Activated CD8-positive, alpha-beta T cell treated with anti-CD3 and anti-CD28 coated beads for 36 hours (primary cell): ENCODE results near the gene FRMD4A. TPM values are rescaled to one million over a fixed set of nuclear protein-coding genes. Genes with fewer than 3 reads are reported as not detected.

Experiments
- ATAC-seq: fragments of 200-7000 bp; cut with Tn5 transposase; one replicate; pipeline ENCODE4 v1.10.0; 2021; ENCODE audit warnings: mild to moderate bottlenecking, moderate library complexity
- CTCF ChIA-PET: fragments of 350-600 bp; sonication (Branson Sonifier 250); formaldehyde crosslinking; loops from one replicate; lab custom pipeline; 2021; ENCODE audit warnings: antibody characterized with exemption; lab: Charles Lee
- POLR2A ChIA-PET: fragments of 350-600 bp; sonication (Branson Sonifier 250); formaldehyde crosslinking; loops from one replicate; lab custom pipeline; 2021; ENCODE audit warnings: antibody characterized with exemption; lab: Charles Lee
- DNase-seq: peaks from one replicate; pipeline ENCODE4 v3.0.0-alpha.2; 2020
- H3K27ac Mint-ChIP-seq: one replicate; pipeline ENCODE4 v1.8.0; 2021; ENCODE audit warnings: mild to moderate bottlenecking, mixed read lengths
- H3K27me3 Mint-ChIP-seq: one replicate; pipeline ENCODE4 v1.8.0; 2021; ENCODE audit warnings: mixed read lengths
- H3K36me3 Mint-ChIP-seq: one replicate; pipeline ENCODE4 v1.8.0; 2021; ENCODE audit warnings: low read depth, mixed read lengths
- H3K4me1 Mint-ChIP-seq: one replicate; pipeline ENCODE4 v1.8.0; 2021; ENCODE audit warnings: low read depth, mixed read lengths
- H3K4me3 Mint-ChIP-seq: one replicate; pipeline ENCODE4 v1.8.0; 2021; ENCODE audit warnings: mild to moderate bottlenecking, moderate library complexity, mixed read lengths
- H3K9me3 Mint-ChIP-seq: one replicate; pipeline ENCODE4 v1.8.0; 2021; ENCODE audit warnings: mixed read lengths
- intact Hi-C: fragments of 100-400 bp; cut with micrococcal nuclease; formaldehyde crosslinking; loops from one replicate; pipeline ENCODE4 v1.10.0; 2022
- total RNA-seq, 2 experiments: library from RNA; stranded (reverse); gene quantifications; one replicate each; pipeline ENCODE4 v1.2.3, GENCODE V29; 2021
- TF ChIP-seq, protein P1 (sequence below): fragments of 200-600 bp; IDR thresholded peaks from one replicate; pipeline ENCODE4 v1.8.0; 2022; ENCODE audit warnings: antibody characterized with exemption, mild to moderate bottlenecking

Gene FRMD4A
- total RNA-seq, 2 experiments from 2014 or later: 2.1 to 2.8 TPM

DNA sequence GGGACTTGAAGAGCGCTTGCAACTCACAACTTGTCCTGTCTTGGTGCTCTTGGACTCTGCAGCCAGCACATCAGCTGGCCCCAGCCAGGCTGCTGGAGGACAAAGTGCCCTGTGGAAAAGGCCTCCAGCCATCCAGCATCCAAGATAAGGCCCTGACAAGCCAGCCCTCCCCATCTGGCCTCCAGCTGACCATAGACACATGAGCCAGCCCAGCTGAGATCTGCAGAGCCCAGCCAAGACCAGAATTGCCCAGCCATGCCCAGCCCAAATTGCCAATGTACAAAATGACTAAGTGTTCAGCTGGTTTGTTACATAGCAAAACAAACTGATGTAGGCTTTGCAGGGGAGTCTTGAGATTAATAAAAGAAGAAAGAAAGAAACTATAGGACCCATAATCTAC is 36.0 kb upstream of the FRMD4A start:
- intact Hi-C loops: no loop called here
- Mint-ChIP-seq H3K27me3 (peaks cover 12% of the 10 kb centered on the region), H3K9me3 (no peaks in the 10 kb centered on the region), H3K27ac (no peak overlapping the region), H3K4me3 (no peak overlapping the region), H3K4me1 (no peaks in the 10 kb centered on the region), H3K36me3 (no peaks in the 10 kb centered on the region)
- ChIA-PET CTCF (no interaction called here), POLR2A (no interaction called here)
- TF ChIP-seq, protein P1, sequence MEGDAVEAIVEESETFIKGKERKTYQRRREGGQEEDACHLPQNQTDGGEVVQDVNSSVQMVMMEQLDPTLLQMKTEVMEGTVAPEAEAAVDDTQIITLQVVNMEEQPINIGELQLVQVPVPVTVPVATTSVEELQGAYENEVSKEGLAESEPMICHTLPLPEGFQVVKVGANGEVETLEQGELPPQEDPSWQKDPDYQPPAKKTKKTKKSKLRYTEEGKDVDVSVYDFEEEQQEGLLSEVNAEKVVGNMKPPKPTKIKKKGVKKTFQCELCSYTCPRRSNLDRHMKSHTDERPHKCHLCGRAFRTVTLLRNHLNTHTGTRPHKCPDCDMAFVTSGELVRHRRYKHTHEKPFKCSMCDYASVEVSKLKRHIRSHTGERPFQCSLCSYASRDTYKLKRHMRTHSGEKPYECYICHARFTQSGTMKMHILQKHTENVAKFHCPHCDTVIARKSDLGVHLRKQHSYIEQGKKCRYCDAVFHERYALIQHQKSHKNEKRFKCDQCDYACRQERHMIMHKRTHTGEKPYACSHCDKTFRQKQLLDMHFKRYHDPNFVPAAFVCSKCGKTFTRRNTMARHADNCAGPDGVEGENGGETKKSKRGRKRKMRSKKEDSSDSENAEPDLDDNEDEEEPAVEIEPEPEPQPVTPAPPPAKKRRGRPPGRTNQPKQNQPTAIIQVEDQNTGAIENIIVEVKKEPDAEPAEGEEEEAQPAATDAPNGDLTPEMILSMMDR: no peak
- DNase-seq: no peak
- no peak for ATAC-seq

DNA sequence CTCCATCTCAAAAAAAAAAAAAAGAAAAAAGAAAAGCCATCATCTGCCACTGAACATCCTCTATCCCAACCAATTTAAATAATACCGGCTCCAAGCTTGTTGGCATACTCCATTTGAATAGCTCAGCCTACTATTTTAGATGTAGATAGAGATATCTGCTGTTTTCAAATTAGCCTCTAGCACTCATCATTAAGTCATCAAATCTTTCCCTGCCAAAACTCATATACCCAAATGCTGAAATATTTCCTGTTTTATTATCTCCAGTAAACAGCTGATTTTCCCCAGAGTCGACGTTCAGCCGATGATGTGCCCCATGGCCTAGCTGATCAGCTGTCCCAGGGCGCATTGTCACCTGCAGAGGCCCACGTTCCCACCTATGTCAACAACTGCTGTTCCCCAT is 34.5 kb upstream of the FRMD4A start:
- ChIA-PET POLR2A (no interaction called here), CTCF (no interaction called here)
- no peak overlapping the region for H3K4me3 Mint-ChIP-seq
- H3K27me3 Mint-ChIP-seq: peaks cover 12% of the 10 kb centered on the region
- no peak for DNase-seq
- no peaks in the 10 kb centered on the region for H3K36me3 Mint-ChIP-seq
- ATAC-seq: no peak
- H3K27ac Mint-ChIP-seq: no peak overlapping the region
- intact Hi-C loops: no loop called here
- TF ChIP-seq, protein P1: no peak
- H3K4me1 Mint-ChIP-seq: no peaks in the 10 kb centered on the region
- H3K9me3 Mint-ChIP-seq: no peaks in the 10 kb centered on the region

DNA sequence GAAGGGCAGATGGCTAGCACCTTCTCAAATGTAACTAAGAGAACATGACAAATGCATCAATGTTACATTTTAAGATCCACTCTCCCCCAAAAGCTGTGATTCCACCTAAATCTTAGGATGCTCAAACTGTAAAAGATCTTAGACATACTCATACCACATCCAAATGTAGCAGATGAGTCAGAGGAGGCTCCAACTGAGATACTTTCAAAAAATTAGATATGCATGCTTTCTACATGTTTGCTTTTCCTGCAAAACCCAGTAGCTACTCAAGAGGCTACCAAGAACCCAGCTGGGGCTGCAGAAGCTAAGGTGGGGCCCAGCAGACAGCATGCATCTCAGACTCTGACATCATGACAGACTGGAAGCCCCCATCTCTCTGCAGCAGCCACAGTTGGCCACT is 31.4 kb upstream of the FRMD4A start:
- POLR2A ChIA-PET: no interaction called here
- TF ChIP-seq, protein P1: no peak
- Mint-ChIP-seq H3K36me3 (no peaks in the 10 kb centered on the region), H3K4me3 (no peak overlapping the region), H3K27me3 (peaks cover 5% of the 10 kb centered on the region), H3K9me3 (no peaks in the 10 kb centered on the region), H3K27ac (no peak overlapping the region), H3K4me1 (no peaks in the 10 kb centered on the region)
- intact Hi-C loops: no loop called here
- DNase-seq (no peak), ATAC-seq (no peak)
- CTCF ChIA-PET: no interaction called here

DNA sequence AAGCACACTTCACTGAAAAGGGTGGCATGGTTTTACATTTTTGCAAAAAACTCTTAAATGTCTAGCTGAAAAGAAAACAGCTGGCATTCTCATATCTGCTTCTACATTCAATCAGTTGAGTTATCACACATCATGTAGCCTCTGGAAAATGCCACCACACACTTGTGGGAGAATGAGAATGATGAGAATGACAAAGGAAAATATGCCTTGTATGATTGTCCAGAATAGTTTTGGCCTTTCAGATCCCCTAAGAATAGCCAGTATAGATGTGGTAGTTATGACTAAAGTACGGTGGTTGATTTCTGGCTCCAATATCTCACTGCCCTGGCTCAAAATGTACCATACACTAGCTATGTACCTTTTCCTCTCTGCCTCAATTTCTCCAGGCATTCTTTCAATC is 30.2 kb upstream of the FRMD4A start:
- H3K36me3 Mint-ChIP-seq: no peaks in the 10 kb centered on the region
- H3K27me3 Mint-ChIP-seq: peaks cover 8% of the 10 kb centered on the region
- ATAC-seq: no peak
- intact Hi-C loops: no loop called here
- ChIA-PET CTCF (no interaction called here), POLR2A (no interaction called here)
- H3K9me3 Mint-ChIP-seq: no peaks in the 10 kb centered on the region
- no peak overlapping the region for H3K4me3 Mint-ChIP-seq
- TF ChIP-seq, protein P1: no peak
- no peak overlapping the region for H3K27ac Mint-ChIP-seq
- no peak for DNase-seq
- H3K4me1 Mint-ChIP-seq: no peaks in the 10 kb centered on the region

DNA sequence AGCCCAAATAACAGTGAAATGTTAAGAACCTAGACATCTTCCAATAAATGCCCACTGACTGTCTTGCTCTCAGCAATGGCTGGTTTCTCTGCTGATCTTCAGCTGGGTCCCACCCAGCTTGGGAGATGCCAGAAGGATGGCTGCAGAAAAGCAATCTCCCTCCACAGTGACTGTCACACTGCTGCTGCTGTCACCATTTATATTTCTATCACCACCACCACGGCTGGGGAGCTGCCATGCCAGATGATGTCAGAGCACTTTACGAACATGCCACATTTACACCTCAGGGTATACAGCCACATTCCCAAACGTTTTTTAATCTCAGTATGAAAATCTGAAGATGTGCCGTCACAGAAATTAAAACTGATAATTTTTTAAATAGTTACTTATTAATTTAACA is 29.8 kb upstream of the FRMD4A start:
- Mint-ChIP-seq H3K36me3 (no peaks in the 10 kb centered on the region), H3K9me3 (no peaks in the 10 kb centered on the region), H3K4me1 (no peaks in the 10 kb centered on the region), H3K27ac (no peak overlapping the region), H3K4me3 (no peak overlapping the region), H3K27me3 (peaks cover 8% of the 10 kb centered on the region)
- DNase-seq: no peak
- ATAC-seq: no peak
- TF ChIP-seq, protein P1: no peak
- ChIA-PET CTCF (interaction anchor here (1.1 kb wide), 1 partner anchor 163 kb away, joined by 3 read pairs; no protein-coding TSS in a partner anchor), POLR2A (no interaction called here)
- intact Hi-C loops: no loop called here
